OCI-LY1 (cell line): ENCODE data around the gene PRRT1.

Experiments used
- H2AFZ ChIP-seq: fragments of 200-600 bp; sonication (generic), shearing (Covaris generic); 2 replicates; pipeline ENCODE4 v1.6.0; 2014; ENCODE audit warnings: antibody characterized with exemption, mild to moderate bottlenecking, low read length
- H3F3A ChIP-seq: fragments of 200-600 bp; sonication (generic), shearing (Covaris generic); 2 replicates; pipeline ENCODE4 v1.6.0; 2014; ENCODE audit warnings: mild to moderate bottlenecking, antibody characterized with exemption, low read length, moderate library complexity; ENCODE audit not compliant: insufficient read depth
- H3K27ac ChIP-seq: fragments of 200-600 bp; sonication (generic); 2 replicates; pipeline ENCODE4 v1.5.1; 2014; ENCODE audit warnings: low read length, mixed run types, mild to moderate bottlenecking, low read depth; ENCODE audit not compliant: poor library complexity, severe bottlenecking
- H3K27me3 ChIP-seq: fragments of 200-600 bp; sonication (generic); 2 replicates; pipeline ENCODE4 v1.6.0; 2014; ENCODE audit warnings: antibody characterized with exemption, mild to moderate bottlenecking, low read length, moderate library complexity; ENCODE audit not compliant: insufficient read depth
- H3K36me3 ChIP-seq: fragments of 200-600 bp; sonication (generic); 2 replicates; pipeline ENCODE4 v1.6.1; 2014; ENCODE audit warnings: mild to moderate bottlenecking, antibody characterized with exemption, low read length, moderate library complexity, mixed read lengths; ENCODE audit not compliant: insufficient read depth
- H3K4me1 ChIP-seq: fragments of 200-600 bp; sonication (generic); 2 replicates; pipeline ENCODE4 v1.5.1; 2014; ENCODE audit warnings: mild to moderate bottlenecking, low read length, moderate library complexity; ENCODE audit not compliant: insufficient read depth, severe bottlenecking
- H3K4me2 ChIP-seq: fragments of 200-600 bp; sonication (generic), shearing (Covaris generic); 2 replicates; pipeline ENCODE4 v1.6.1; 2014; ENCODE audit warnings: low read length
- H3K4me3 ChIP-seq: fragments of 200-600 bp; sonication (generic); 2 replicates; pipeline ENCODE4 v1.5.1; 2014; ENCODE audit warnings: low read length, low read depth, mild to moderate bottlenecking, mixed read lengths; ENCODE audit not compliant: poor library complexity, severe bottlenecking
- H3K79me2 ChIP-seq: fragments of 200-600 bp; shearing (Covaris generic); 2 replicates; pipeline ENCODE4 v1.6.1; 2016; ENCODE audit warnings: mixed run types, low read length, mixed read lengths; ENCODE audit not compliant: insufficient read depth
- H3K9ac ChIP-seq: fragments of 200-600 bp; sonication (generic), shearing (Covaris generic); 2 replicates; pipeline ENCODE4 v1.6.1; 2014; ENCODE audit warnings: mild to moderate bottlenecking, low read length, mixed read lengths
- H3K9me2 ChIP-seq: fragments of 200-600 bp; sonication (generic), shearing (Covaris generic); 2 replicates; pipeline ENCODE4 v1.6.1; 2014; ENCODE audit warnings: low read depth, mild to moderate bottlenecking, low read length, mixed read lengths
- H3K9me3 ChIP-seq: fragments of 200-600 bp; shearing (Covaris generic); 2 replicates; pipeline ENCODE4 v1.6.1; 2014; ENCODE audit warnings: low read length, mixed read lengths
- H4K20me1 ChIP-seq: fragments of 200-600 bp; sonication (generic), shearing (Covaris generic); 2 replicates; pipeline ENCODE4 v1.6.0; 2016; ENCODE audit warnings: mild to moderate bottlenecking, low read length; ENCODE audit not compliant: insufficient read depth
- CTCF ChIP-seq: fragments of 200-600 bp; sonication (generic), shearing (Covaris generic); IDR thresholded peaks from 2 replicates; pipeline ENCODE4 v1.5.1; 2017; ENCODE audit warnings: mild to moderate bottlenecking, antibody characterized with exemption, low read length, moderate library complexity, mixed read lengths
- EZH2 ChIP-seq: fragments of 200-600 bp; sonication (generic), shearing (Covaris generic); IDR thresholded peaks from 2 replicates; pipeline ENCODE4 v1.8.0; 2017; ENCODE audit warnings: borderline replicate concordance, mixed run types, mild to moderate bottlenecking, antibody characterized with exemption, low read length, moderate library complexity, mixed read lengths

Gene PRRT1

GRCh38 chr6:32149932-32150870 lies 1.5 kb downstream of the PRRT1 start:
- Histone ChIP-seq H3K9me3 (no peaks in the 10 kb centered on the region), H3K79me2 (no peaks in the 10 kb centered on the region), H3K27me3 (no peaks in the 10 kb centered on the region; the same call in 1 of the 2 replicates), H3K9me2 (no peaks in the 10 kb centered on the region), H3K4me2 (no peak overlapping the region), H3K36me3 (no peaks in the 10 kb centered on the region), H3K4me3 (no peak overlapping the region), H3F3A (0 out of 2 replicates have a peak, but pooled peaks cover 4% of the 10 kb centered on the region), H4K20me1 (no peaks in the 10 kb centered on the region), H3K9ac (no peak overlapping the region), H3K4me1 (peaks cover 20% of the 10 kb centered on the region), H2AFZ (no peak overlapping the region), H3K27ac (no peak overlapping the region)
- TF ChIP-seq EZH2 (no peak), CTCF (no peak)

DNA sequence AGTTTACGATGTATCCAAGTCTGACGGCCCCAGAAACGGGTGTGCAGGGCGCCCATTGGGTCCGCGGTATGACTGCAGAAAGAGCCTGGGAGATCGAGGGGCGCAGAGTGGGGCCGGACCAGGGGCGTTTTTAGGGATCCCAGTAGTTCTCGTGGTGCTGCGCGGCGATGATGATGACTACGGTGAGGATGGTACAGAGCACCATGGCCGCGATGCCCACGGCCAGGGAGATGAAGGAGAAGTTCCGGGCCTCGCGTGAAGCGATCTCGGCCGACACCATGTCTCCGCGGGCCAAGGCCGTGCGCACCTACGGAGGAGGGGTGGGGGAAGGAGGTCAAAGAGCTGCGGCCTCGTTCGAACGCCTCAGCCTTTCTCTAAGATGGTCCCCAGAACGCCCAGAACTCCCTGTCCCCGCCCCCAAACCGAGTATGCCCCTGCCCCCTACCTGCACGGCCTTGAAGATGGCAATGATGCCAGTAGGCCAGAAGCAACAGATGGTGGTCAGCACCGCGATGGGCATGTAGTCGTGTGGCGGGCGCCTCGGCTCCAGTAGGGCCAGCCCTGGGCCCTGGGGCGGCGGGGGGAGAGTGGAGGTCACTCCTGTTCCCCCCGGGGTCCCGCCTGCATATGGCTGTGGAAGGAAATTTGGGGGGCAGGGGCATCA lies 2.5 kb downstream of the PRRT1 start:
- Histone ChIP-seq H3K9me2 (no peaks in the 10 kb centered on the region), H3K4me1 (peaks cover 14% of the 10 kb centered on the region), H4K20me1 (no peaks in the 10 kb centered on the region), H3K27ac (no peak overlapping the region), H3K4me2 (no peak overlapping the region), H3K79me2 (no peaks in the 10 kb centered on the region), H3K9me3 (no peaks in the 10 kb centered on the region), H3K27me3 (no peaks in the 10 kb centered on the region; the same call in 1 of the 2 replicates), H3K36me3 (no peaks in the 10 kb centered on the region), H3F3A (0 out of 2 replicates have a peak, but pooled peaks cover 4% of the 10 kb centered on the region), H2AFZ (no peak overlapping the region), H3K9ac (no peak overlapping the region), H3K4me3 (no peak overlapping the region)
- TF ChIP-seq CTCF = no peak

DNA sequence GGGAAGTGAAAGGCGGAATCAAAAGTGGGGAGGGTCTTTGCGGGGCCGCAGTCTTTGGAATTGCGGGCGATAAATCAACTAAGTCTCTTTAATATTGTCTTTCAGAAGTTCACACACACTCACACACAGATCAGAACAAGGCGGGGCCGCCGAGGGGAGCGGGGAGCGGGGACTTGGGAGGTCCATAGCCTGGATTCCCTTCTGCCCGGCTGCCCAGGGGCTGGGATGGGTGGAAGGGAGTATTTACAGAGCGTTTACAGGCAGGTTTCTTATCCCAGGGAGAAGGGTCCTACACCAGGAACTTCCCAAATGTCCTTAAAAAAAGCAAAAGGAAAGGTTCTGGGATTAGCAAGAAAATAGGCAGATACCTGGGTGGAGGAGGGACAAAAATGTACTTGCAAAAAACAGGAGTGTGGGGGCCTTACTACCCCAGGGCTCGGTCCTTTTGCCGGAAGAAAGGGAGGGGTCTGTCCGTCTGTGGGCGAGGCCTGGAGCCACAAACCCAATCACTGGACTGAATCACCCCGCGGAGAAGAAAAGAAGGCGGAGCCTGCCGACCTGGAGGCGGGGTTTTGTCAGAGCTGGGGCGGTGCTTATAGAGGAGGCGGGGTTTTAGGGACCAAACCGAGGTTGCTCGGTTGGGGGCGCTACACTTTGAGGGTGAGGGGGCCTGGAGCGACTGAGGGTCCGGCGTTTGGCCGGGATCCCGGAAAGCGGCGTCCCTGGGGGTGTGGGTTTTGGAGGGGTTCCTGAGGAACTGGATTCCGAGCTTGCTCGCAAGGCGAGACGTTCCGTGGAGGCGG lies 3.2 kb downstream of the PRRT1 start:
- H3K4me2 ChIP-seq = no peak overlapping the region
- peaks cover 9% of the 10 kb centered on the region for H3K4me1 ChIP-seq
- 0 out of 2 replicates have a peak, but pooled peaks cover 4% of the 10 kb centered on the region for H3F3A ChIP-seq

More for the DNA sequence above, 3.2 kb downstream of the PRRT1 start:
- no peaks in the 10 kb centered on the region for H3K79me2 ChIP-seq
- H3K9me3 ChIP-seq = no peaks in the 10 kb centered on the region
- no peaks in the 10 kb centered on the region; the same call in 1 of the 2 replicates for H3K27me3 ChIP-seq
- H3K4me3 ChIP-seq = no peak overlapping the region
- H3K9me2 ChIP-seq = no peaks in the 10 kb centered on the region
- TF ChIP-seq CTCF = no peak
- no peak for TF ChIP-seq EZH2
- H3K9ac ChIP-seq = no peak overlapping the region
- no peak overlapping the region for H2AFZ ChIP-seq
- no peaks in the 10 kb centered on the region for H4K20me1 ChIP-seq
- H3K27ac ChIP-seq = no peak overlapping the region
- no peaks in the 10 kb centered on the region for H3K36me3 ChIP-seq
